Myocyte (in vitro differentiated cells): Measurements from ENCODE around the gene MAP7D3. TPM values are rescaled to one million over a fixed set of nuclear protein-coding genes. Genes with fewer than 3 reads are reported as not detected.
"Not testable (repeated sequence)": the region's sequence is repeated elsewhere in the genome, so short reads cannot be mapped to it uniquely, and the experiment has no call there.

Experiments
- DNase-seq: peaks from one replicate; pipeline ENCODE4 v3.0.0-alpha.2; 2012; ENCODE audit warnings: low read depth
- total RNA-seq: library from RNA; depleted of rRNA; stranded (reverse); fragments of >200 nt; gene quantifications from 2 replicates; pipeline ENCODE4 v1.2.3, GENCODE V29; 2014

The MAP7D3 gene
- total RNA-seq, 1 donor from 2014 or later, result 14.3 TPM

DNA sequence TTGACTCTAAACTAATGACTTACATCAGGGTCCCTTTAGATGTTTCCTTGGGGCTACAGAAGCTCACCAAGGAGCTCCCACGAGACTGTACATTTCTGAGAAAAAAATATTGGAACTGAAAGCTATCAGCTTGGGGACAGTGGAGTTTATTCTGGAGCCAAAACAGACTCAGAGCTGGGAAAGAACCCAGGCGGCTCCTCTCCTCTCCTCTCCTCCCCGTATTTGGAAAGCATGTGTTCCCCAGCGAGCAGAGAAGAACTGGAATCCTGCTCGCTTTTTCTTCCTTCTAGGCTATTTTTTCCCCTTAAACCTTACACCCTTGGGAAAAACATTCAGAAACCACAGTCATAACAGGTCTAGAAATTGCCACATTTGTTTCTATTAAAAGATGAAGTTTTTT, 4.3 kb upstream of the MAP7D3 start:
- no peak for DNase-seq

DNA sequence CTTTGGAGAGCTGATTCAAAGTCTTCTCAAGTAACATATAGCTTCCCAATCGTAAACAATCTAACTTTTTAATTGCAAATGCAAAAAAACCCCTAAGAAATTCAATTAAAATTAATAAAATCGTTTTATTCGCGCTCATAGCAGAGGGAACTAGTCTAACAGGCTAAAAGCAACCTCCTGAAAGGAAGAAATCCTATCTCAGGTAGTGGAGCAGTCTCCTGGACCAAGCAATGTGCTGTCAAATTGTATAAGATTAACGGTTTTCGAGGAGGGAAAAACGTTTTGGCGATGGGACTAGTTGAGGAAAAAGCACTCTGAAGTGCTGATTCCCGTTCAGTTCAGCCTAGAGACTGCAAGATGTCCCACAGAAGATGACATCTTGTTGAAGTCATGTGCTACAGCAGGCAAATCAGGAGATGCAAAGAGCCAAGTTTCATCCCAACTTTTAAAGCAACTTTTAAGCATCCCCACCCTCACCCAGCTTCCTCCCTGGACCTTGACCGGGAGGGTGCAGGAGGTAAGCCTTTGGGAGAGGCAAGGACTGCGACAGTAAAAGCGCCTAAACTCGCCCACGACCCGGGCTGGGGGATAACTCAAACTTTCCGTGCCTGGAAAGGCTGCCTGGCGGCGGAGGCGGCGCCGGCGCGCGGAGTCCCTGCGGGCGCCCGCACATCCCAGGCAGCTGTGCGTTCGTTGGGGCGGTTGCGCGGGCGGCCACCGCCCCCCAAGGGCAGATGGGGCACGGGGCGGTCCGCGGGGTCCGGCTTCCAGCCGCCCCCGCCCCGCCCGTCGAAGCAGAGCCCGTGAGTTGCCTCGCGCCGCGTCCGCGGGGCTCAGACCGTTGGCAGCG, 784 bp downstream of the MAP7D3 start:
- peak; percentile 18 for DNase-seq

DNA sequence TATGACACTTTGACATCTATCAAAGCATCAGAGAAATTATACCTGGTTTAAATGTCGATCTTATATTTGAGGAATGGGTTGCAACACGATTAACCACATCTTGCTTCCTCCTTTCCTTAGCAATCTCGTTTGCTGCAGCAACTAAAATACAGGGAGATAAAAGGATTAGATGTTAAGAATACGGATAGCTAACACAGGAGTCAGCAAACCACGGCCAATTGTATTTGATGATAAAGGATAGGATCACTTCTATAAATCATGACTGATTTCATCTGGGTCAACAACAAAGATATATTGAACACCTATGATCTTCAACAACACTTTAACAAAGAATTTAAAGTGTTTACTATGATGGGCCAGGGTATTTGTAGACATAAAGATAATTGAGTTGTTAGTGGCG, 5.0 kb downstream of the MAP7D3 start:
- no peak for DNase-seq

DNA sequence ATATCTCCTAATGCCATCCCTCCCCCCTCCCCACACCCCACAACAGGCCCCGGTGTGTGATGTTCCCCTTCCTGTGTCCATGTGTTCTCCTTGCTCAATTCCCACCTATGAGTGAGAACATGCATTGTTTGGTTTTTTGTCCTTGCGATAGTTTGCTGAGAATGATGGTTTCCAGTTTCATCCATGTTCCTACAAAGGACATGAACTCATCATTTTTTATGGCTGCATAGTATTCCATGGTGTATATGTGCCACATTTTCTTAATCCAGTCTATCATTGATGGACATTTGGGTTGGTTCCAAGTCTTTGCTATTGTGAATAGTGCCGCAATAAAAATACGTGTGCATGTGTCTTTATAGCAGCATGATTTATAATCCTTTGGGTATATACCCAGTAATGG, 13.4 kb downstream of the MAP7D3 start:
- DNase-seq, result not testable (repeated sequence)

DNA sequence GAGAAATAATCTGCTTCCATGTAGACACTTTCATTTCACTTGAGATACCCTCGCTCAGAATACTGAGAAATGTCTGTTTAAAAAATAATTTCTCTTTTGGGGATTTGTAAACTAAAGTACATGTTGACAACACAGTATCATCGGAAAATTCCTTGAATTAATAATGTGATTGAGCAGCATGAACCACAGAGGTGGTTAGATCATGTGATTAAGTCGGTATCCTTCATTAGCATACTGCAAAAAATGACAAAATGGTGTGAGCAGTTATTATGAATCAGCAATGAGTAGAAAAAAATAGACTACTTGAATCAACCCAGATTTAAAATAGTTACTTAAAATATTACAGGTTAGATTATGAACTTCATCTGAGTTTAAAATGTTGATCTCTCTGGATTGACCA, 14.1 kb downstream of the MAP7D3 start:
- no peak for DNase-seq

DNA sequence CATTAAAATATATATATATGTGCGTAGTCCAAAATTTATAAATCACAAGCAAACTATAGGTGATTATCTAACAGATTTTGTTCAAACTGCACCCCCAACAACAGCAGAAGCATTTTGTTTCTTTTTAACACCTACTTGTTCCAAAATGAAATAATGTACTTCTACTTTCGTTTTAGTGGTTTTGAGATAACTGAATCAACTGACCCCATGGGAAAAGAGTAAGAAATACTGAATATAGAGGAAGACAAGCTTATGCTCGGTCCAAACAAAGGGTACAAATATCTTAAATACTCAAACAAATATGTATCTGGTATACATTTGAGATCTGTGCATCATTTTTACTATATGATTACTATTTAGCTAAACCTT, 22.4 kb downstream of the MAP7D3 start:
- no peak for DNase-seq

DNA sequence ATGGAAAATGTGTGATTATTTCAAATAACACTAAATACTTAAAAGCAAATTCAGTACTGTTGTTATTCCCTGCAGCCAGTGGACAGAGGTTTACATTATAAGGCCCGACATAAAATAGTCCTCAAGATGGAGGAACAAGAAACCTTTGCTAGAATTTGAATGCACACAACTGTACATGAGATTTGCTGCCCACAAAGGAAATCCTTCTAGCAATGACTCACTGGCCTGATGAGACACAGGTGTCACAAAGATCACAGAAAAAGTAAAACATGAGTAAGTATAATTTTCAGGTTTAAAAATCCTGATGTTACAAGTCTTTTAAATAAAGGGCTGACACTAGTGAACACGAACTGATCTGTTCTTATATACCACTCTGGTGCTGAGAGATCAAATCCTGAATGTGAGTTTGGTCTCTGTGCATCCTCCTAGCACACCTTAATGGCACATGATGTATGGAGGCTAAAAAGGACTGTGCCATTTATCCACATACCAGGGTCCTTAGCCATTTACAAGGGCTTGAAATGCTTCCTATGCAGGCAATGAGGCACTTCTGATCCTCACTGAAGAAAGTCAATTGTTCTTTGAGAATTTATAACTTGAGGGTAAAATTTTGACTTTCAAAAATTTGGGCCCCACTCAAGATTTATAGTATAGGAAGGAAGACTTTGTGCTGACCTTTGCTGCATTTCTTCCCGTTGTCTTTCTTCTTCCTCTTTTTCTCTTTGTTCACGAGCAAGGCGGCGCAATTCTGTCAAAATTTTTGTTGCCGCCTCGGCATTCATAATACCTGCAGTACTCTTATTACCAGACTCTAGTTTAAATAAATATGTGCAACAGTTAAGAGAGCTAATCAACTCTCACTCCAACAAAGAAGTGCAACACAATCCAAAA, 23.0 kb downstream of the MAP7D3 start:
- no peak for DNase-seq

DNA sequence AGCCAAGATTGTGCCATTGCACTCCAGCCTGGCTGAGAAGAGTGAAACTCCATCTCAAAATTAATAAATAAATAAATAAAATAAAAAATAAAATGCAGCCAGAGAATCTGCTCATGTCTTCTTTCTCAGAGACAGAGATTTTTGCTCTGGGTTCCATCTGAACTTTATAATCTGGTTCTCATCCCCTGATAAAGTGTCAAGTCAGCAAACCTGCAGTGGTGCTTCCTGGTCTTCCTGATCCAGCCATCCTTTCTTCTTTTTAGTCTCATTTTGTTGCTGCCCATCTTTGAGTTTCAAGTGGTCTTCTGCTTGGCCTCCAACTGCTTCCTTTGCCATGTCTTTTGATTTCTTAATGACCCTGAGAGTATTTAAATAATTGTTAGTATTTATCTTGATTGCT, 24.1 kb downstream of the MAP7D3 start:
- no peak for DNase-seq

DNA sequence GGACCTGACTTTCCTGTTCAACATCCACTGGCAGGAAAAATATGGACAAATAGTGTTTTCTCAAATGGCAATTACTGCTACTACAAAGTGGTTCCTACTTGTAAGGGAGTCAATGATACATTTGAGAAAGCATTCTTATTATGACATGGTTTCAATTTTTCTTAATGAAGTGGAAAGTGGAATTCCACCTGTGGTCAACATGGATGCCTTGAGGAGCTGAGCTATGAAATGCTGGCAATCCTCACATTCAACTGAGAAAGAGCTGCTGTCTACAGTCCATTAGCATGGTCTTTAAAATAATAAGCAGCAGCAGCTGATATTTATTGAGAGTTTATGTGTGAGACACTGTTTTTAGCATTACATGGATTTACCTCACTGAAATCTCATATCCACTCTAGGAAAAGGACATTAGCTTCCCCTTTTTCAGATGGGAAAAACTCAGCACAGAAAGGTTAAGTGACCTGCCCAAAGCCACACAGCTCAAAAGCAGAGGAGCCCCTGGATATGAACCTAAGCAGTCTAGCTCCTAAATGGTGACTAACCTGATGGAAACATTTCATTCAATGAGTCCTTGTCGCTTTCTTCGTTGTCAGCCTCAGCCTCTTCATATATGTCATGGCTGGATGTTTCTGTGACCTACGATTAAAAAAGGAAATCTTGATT, 29.2 kb downstream of the MAP7D3 start:
- no peak for DNase-seq

DNA sequence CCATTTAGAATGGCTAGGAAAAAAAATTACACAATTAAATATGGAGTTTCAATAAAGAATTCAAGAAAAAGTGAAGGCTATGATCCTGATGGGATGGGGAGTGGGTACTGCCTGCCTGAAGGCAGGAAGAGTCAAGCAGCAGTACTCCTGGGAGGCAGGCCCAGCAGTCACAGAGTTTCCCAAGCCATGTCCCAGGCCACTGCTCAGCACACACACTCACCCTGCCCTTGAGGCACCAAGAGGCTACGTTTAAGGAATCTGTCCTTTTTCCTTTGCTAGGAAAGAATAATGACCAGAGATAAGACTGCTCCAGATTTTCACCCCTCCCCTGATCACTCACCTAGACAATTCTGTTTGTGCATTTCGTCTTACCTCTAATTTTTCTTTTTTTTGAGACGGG, 30.2 kb downstream of the MAP7D3 start:
- DNase-seq, result no peak

DNA sequence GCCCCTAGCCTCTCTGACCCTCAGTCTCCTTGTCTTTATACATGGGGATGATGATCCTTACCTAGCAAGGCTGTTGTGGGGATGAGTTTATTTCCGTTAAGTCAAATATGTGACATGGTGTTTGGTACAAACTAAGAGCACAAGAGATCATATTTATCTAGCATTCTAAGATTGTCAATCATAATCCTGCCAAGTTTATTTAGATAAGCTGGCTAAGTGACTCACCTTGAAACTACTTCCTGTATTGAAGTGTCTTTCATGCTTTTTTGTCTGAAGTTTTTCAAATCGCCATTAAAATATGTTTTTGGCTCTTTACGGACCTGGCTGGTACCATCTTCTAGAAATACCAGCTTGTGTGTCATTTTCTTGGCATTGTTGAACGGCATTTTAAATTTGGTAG, 30.7 kb downstream of the MAP7D3 start:
- DNase-seq, result no peak

DNA sequence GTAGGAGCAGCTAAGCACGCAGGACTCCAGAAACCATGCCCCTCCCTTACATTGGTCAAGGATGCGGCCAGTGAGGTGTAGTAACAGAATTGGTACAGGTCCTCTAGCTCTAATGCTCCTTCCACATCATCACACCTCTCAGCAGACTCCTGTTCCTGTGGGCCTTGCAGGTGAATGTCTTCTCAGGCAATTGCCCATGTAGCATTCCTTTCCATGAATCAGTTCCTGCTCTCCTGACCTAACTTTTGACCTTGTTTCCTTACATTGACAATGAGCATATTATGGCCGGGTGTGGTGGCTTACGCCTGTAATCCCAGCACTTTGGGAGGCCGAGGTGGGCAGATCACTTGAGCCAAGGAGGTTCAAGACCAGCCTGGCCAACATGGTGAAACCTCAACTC, 31.3 kb downstream of the MAP7D3 start:
- no peak for DNase-seq

DNA sequence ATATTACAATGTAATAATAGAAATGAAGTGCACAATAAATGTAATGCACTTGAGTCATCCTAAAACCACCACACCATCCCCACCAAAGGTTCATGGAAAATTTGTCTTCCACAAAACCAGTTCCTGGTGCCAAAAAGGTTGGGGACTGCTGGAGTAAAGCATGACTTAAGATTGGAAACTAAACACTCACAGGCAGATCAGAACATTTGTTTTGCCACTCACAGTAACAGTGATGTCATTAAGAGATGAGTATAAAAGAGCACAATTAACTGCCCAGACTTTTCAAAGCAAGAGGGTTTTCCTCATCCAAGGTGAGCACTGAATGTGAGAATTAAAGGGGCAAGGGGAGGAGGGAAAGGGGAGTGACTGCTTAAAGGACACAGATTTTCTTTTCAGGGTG, 35.6 kb downstream of the MAP7D3 start:
- peak; percentile 35 for DNase-seq

DNA sequence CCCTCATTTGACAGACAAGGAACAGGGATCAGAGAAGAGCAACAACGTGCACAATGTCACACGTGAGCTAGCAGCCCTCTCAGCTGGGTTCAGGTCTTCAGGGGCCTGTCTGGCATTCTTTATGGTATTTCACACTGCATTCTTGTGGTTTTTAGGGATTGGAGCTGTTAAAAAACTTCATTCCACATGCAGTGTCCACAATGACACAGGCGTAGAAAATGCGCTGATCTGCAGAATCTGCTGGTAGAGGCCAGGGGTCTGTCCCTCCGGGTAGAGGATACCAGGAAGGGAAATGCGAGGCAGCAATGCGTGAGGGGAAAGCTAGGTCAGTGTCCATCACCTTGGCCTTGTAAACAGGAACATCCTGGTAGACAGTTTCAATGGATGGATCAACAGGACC, 36.6 kb downstream of the MAP7D3 start:
- DNase-seq, result peak; percentile 72

DNA sequence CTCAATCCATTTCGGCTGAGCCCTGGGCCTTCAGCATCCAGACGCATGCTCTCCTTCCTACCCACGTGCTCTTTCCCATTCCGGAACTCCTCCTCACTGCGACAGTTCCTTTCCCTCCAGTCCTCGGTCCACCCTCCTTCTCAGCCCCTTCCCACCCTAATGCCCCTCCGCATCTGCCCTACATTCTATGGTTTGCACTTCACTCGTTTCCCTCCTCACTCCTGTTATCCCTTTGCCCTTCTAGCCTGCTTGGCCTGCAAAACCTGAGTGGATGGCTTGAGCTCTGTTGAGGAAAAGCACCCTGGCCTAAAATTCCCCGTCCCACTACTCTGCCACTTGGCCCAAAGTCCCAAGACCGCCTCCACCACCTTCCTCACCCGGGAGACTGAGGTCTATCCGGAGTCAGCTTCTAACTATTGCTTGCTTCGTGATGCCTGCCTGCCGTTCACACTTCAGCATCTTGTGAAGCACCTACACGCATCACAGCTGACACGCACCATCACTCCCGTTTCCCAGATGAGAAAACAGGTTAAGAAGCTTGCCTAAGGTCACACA, 38.6 kb downstream of the MAP7D3 start:
- DNase-seq, result no peak

DNA sequence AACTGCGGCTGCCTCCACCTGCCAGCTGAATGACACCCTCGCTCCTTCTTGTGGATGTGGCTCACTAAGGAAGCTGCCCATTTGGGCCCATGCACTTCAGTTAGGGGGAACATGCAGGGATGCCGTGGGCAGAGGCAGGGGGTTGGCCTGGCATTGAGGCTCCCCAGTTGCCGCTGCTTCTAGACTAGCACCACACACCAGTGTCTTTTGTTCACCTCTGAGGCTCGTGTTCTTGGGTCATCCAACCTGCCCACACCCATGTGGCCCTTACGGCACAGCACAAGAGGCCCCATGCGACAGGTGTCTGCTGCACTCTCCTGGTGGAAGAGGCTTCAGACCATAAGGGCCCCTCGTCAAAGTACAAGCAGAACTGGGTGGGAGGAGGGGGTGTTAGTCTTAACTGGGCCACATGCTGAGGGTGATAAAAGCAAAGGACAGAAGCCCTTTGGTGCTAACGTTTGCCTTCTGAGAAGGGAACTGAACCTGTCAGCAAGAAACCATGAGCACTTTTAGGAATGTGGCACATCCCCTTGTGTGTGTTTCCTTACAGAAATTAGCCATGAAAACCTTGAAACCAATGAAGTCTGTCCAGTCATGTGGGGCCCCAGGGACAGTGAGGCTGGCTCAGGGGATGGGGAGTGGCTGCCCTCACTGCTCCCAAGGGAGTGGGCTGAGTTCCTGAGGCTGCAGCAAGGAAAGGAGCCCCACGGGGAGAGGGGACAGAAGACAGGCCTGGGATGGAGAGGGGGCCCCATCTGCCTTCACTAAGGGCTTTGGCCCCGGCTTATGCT, 39.2 kb downstream of the MAP7D3 start:
- no peak for DNase-seq

DNA sequence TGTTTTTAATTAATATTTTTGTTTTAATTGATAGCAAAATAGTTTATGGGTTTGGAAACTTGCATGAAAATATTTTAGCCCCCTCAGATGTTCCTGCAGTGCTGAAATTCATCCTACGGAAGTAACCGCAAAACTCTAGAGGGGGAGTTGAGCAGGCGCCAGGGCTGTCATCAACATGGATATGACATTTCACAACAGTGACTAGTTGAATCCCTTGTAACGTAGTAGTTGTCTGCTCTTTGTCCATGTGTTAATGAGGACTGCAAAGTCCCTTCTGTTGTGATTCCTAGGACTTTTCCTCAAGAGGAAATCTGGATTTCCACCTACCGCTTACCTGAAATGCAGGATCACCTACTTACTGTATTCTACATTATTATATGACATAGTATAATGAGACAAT, 40.4 kb downstream of the MAP7D3 start:
- no peak for DNase-seq

DNA sequence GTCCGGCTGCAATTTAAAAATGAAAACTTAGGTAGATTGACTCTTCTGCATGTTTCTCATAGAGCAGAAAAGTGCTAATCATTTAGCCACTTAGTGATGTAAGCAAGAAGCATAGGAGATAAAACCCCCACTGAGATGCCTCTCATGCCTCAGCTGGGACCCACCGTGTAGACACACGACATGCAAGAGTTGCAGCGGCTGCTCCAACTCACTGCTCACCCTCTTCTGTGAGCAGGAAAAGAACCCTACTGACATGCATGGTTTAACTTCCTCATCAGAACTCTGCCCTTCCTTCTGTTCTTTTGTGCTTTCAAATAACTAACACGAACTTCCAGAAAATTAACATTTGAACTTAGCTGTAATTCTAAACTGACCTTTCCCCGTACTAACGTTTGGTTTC, 41.0 kb downstream of the MAP7D3 start:
- DNase-seq, result no peak

DNA sequence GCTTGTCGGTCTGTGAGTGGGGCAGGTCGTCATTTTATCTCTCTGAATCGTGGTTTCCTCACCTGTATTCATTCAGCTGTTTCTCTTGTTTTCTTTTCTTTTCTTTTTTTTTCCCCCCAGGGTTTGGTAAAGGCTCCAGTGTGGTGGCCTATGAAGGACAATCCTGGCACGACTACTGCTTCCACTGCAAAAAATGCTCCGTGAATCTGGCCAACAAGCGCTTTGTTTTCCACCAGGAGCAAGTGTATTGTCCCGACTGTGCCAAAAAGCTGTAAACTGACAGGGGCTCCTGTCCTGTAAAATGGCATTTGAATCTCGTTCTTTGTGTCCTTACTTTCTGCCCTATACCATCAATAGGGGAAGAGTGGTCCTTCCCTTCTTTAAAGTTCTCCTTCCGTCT, 41.4 kb downstream of the MAP7D3 start:
- no peak for DNase-seq

DNA sequence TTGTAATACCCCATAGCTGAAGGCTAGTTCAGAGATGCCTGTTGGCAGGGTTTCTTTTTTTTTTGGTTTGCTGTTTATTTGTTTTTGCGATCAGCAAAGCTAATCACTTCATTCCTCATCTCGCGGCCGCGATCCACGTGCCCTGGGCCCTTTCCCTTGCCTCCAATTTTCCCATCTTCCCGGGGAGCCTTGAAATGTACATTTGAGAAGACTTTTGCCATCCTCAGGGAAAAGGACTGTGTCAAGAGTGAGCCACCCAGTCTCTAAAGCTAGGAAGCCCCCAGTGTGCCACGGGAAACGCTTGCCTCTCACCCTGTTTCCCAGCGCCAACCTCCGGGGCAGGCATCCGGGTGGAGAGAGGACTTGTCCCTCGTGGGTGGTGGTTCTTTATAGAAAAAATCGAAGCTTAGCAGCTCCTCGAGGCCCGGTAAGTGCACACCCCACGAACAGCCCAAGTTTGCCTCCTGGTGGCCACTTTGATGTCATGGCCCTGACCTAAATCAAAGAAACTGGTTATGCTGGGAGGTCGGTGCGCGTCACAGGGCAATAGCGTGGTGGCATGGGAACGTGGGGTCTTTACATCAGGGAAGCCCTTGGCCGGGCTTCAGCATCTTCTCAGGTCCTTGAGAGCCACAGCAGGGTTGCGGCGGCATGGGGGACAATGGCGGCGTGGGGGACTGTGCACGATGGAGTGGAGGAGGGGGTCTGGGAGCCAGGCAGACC, 42.0 kb downstream of the MAP7D3 start:
- peak; percentile 36 for DNase-seq
